ENCODE data around the gene FAM228B. TPM values are rescaled to one million over a fixed set of nuclear protein-coding genes. Genes with fewer than 3 reads are reported as not detected.
"Not testable (repeated sequence)": the region's sequence is repeated elsewhere in the genome, so short reads cannot be mapped to it uniquely, and the experiment has no call there.

Gene FAM228B
- total RNA-seq, 1 donor from 2014 or later = 6.2 TPM

DNA sequence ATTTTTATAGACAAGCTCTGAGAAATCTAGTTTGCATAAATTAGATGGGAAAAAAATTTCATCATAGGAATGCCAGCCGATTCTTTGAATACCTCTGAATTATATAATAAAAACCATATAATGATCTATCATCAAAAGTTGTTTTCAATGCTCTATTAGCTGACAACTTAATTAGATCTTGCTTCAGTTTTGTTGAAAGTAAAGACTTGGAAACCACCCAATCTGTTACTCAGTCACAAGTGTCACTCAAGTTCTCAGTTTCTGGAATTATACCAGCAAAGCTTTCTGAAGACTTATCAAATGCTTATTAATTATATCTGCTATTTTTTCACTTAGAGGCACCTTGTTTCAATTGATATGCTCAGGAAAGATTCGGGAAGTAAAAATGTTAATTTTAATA, 21.3 kb upstream of the FAM228B start:
- DNase-seq (ENCODE audit: low read depth) = no peak

GRCh38 chr2:24102677-24103076, 20.6 kb upstream of the FAM228B start:
- DNase-seq (ENCODE audit: low read depth) = no peak

GRCh38 chr2:24104110-24104650, 19.1 kb upstream of the FAM228B start:
- no peak for DNase-seq (ENCODE audit: low read depth)

- DNase-seq (ENCODE audit: low read depth) = no peak
Observed at GRCh38 chr2:24104906-24105305, 18.4 kb upstream of the FAM228B start.

DNA sequence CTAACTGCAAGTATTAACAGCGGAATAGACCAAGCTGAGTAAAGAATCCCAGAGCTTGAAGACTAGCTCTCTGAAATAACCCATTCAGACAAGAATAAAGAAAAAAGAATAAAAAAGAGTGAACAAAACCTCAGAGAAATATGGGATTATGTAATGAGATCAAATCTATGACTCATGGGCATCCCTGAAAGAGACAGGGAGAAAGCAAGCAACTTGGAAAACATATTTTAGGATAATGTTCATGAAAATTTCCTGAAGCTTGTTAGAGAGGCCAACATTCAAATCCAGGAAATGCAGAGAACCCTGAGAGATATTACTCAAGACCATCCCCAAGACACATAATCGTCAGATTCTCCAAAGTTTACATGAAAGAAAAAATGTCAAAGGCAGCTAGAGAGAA, 17.5 kb upstream of the FAM228B start:
- no peak for DNase-seq (ENCODE audit: low read depth)

GRCh38 chr2:24106786-24107185, 16.5 kb upstream of the FAM228B start:
- DNase-seq (ENCODE audit: low read depth) = no peak

DNA sequence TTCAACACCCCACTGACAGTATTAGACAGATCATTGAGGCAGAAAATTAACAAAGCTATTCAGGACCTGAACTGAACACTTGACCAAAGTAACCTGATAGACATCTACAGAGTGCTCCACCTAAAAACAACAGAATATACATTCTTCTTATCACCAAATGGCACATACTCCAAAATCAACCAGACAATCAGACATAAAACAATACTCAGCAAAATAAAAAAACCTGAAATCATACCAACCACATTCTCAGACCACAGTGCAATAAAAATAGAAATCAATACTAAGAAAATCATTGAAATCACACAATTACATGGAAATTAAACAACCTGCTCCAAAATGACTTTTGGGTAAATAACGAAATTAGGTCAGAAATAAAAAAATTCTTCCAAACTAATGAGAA, 15.9 kb upstream of the FAM228B start:
- no peak for DNase-seq (ENCODE audit: low read depth)

GRCh38 chr2:24109431-24109830, 13.8 kb upstream of the FAM228B start:
- not testable (repeated sequence) for DNase-seq (ENCODE audit: low read depth)

DNA sequence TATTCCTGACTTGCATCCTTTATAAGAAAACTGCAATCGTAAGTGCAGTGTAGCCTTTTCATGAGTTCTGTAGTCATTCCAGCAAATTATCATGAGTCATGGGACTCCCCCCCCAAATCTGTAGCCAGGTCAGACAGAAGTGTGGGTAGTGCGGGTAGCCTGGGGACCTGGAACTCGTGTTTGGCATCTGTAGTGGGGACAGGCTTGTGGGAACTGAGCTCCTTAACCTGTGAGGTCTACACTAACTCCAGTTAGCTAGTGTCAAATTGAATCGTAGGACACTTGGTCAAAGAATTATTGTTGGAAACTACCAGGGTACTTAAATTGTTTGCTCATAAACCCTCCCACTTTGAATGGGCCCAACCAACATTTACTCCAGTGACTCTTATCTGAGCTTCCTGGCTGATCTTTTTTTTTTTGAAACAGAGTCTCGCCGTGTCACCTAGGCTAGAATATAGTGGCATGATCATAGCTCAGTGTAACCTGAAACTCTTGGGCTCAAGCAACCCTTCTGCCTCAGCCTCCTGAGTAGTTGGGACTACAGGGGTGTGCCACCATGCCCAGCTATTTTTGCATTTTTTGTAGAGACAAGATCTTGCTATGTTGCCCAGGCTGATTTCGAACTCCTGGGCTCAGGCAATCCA, 12.5 kb upstream of the FAM228B start:
- DNase-seq (ENCODE audit: low read depth) = no peak

GRCh38 chr2:24111407-24111901, 11.8 kb upstream of the FAM228B start:
- peak; percentile 52 for DNase-seq (ENCODE audit: low read depth)

DNA sequence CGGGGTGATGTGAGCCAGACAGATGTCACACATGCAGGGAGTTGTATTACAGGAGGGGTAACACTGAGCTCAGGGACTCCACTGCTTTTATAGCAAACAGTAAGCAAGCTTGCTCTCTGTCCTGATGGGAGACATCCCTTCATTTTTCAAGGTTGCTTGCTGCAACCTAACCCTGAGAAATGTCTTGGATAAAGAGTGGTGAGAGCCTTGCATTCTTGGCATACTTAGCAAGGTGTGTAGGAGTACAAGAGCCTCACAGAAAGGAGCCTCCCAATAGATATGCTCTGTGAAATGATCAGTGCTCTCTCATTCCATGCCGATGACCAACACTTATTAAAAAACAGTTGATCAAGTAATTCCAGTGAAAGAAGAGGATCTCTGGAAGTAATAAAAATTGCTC, 8.2 kb upstream of the FAM228B start:
- no peak for DNase-seq (ENCODE audit: low read depth)

GRCh38 chr2:24117902-24118301, 5.4 kb upstream of the FAM228B start:
- DNase-seq (ENCODE audit: low read depth) = no peak

DNA sequence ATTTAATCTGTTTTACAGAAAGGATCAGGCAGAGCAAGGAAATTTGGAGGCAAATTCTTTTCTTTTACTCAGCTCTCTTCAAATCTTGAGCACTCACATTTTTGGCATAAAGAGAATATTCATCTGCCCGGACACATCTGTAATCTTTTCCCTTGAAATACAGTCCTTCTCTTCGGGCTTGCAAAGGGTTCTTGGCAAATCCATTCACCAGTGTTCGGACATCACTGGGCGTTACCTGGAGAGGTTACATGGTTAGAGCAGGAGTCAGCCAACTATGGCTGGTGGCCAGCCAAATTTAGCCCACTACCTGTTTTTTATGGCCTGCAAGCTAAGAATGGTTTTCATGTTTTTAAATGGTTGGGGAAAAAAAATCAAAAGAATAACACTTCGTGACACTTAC, 2.2 kb upstream of the FAM228B start:
- no peak for DNase-seq (ENCODE audit: low read depth)

GRCh38 chr2:24121469-24121868, 1.8 kb upstream of the FAM228B start:
- no peak for DNase-seq (ENCODE audit: low read depth)

DNA sequence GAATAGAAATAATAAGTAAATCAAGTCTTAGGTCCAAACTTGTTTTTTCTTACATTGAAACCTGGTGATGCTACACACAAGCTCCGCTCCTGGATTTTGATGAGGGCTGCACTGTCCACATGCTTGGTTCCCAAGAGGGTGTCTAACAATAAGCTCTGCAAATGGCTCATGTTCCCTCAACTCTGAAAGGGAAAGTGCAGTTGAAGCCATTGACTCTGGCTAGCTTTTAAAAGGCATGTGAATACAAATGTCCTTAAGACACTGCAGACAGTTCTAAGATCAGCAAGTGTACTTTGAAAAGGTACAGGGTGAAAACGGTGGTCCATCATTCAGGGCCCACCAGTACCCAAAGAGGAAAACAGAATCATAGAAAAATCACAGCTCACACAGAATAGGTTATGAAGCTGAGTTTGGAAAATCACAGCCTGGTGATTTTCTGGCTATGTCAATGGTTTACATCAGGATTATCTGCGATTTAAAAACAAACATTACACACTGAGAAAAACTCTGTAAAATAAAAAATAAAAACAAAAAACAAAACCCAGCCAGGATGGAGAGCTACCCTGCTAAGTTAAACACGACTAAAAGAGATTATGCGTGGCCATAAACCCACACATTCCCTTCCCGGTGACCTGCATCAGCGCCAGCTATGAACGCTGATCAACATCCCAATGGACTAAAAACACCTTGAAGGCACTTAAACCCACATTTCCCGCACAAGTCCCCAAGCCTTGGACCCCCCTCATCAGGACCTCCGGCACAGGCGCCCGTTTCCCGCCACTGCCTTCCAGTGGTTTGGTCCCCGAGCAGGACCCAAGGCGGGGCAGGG, 689 bp upstream of the FAM228B start:
- no peak for DNase-seq (ENCODE audit: low read depth)

GRCh38 chr2:24123922-24124580, 782 bp downstream of the FAM228B start:
- DNase-seq (ENCODE audit: low read depth) = no peak

DNA sequence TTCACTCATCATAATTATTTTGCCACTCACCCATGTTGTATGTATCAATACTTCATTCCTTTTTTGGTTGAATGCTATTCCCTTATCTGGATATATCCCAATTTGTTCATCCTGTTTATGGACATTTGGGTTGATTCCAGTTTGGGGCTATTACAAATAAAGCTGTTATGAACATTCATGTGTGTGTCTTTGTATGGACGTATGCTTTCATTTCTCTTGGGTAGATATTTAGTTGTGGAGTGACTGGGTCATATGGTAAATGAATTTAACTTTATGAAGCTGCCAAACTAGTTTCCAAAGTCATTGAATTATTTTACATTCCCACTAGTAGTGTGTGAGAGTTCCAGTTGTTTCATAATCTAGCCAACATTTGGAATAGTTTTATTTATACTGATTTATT, 2.7 kb downstream of the FAM228B start:
- no peak for DNase-seq (ENCODE audit: low read depth)

DNA sequence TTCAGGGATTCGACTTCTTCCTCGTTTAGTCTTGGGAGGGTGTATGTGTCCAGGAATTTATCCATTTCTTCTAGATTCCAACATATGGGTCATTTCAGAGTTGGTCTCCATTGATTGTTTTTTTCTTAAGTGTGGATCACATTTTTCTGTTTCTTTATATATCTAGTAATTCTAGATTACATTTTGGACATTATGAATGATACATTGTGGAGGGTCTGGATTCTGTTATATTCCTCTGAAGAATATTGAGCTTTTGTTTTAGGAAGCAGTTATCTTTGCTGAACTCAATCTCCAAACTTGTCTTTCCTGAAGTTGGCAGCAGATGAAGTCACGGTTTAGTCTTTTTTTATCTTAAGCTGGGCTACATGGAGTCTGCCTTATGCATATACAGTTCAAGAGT, 9.3 kb downstream of the FAM228B start:
- DNase-seq (ENCODE audit: low read depth) = no peak

- not testable (repeated sequence) for DNase-seq (ENCODE audit: low read depth)
Observed at GRCh38 chr2:24140305-24140704, 17.0 kb downstream of the FAM228B start.

- DNase-seq (ENCODE audit: low read depth) = no peak
Observed at GRCh38 chr2:24147364-24147763, 24.1 kb downstream of the FAM228B start.

DNA sequence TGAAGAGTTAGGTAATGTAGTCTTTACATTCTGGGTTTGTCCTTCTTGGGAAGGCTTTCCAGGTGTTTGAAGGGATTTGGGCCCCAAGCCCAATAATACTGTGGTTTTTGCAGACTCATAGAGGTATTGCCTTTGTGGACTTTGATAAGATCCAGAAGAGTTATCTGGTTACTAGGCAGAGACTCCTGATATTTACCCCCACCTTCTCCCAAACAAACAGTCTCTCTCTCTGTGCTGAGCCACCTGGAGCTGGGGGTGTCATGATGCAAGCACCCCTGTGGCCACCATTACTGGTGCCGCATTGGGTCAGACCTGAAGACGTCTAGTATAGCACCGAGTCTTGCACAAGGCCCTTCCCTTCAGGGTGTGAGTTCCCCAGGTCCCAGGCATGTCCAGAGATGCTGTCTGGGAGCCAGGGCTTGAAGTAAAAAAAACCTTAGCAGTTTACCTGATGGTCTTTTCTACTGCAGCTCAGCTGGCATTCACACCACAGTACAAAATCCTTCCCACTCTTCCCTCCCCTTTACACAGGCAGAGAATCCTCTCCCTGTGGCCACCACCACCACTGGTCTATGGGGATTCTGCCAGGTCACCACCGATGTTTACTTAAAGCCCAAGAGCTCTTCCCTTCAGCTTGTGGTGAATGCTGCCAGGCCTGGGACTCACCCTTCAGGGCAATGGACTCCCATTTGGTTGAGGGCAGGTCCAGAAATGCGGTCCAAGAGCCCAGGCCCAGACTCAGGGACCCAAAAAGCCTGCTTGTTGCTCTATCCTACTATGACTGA, 29.3 kb downstream of the FAM228B start:
- no peak for DNase-seq (ENCODE audit: low read depth)
